ENCODE results near the gene ZNF778.

ZNF778 gene

GRCh38 chr16:89194340-89195311 is 22.9 kb upstream of the ZNF778 start:
- FAIRE-seq, result no peak

- FAIRE-seq, result no peak
These were observed 21.9 kb upstream of the ZNF778 start for GRCh38 chr16:89195521-89196171.

GRCh38 chr16:89197033-89197632 is 20.4 kb upstream of the ZNF778 start:
- FAIRE-seq, result no peak

- no peak for FAIRE-seq
These were observed 19.7 kb upstream of the ZNF778 start for GRCh38 chr16:89197633-89198416.

- no peak for FAIRE-seq
These were observed 18.9 kb upstream of the ZNF778 start for GRCh38 chr16:89198417-89199240.

- FAIRE-seq, result no peak
These were observed 18.0 kb upstream of the ZNF778 start for GRCh38 chr16:89199241-89200123.

- FAIRE-seq, result no peak
These were observed 17.2 kb upstream of the ZNF778 start, which contains the start of gene SLC22A31 for GRCh38 chr16:89200124-89200849. Gene SLC22A31, minus strand, starts transcription at chr16:89200537. Its CDS starts 36 bp downstream, at chr16:89200501.

- FAIRE-seq, result no peak
These were observed 16.6 kb upstream of the ZNF778 start for GRCh38 chr16:89200850-89201411.

- FAIRE-seq, result no peak
These were observed 15.8 kb upstream of the ZNF778 start for GRCh38 chr16:89201439-89202377.

- FAIRE-seq, result no peak
These were observed 14.9 kb upstream of the ZNF778 start for GRCh38 chr16:89202422-89203215.

- FAIRE-seq, result no peak
These were observed 9.5 kb upstream of the ZNF778 start for GRCh38 chr16:89207993-89208392.

GRCh38 chr16:89209522-89210044 is 7.9 kb upstream of the ZNF778 start:
- no peak for FAIRE-seq

GRCh38 chr16:89210165-89210903 is 7.2 kb upstream of the ZNF778 start:
- FAIRE-seq, result no peak

- no peak for FAIRE-seq
These were observed 6.5 kb upstream of the ZNF778 start for GRCh38 chr16:89210904-89211515.

- no peak for FAIRE-seq
These were observed 977 bp upstream of the ZNF778 start for GRCh38 chr16:89216315-89217137.
